K562 (cell line): Measurements from ENCODE around the gene KRTAP5-5. TPM values are rescaled to one million over a fixed set of nuclear protein-coding genes. Genes with fewer than 3 reads are reported as not detected.

Experiments
- ATAC-seq: fragments of 200-7000 bp; cut with Tn5 transposase; 3 replicates; pipeline ENCODE4 v1.9.1; 2020; ENCODE audit warnings: moderate library complexity
- BruUV-seq: library from RNA; stranded (reverse); fragments of 400-500 nt; replicated peaks from 2 replicates; lab custom pipeline; 2021; lab: Mats Ljungman, UMichigan
- CTCF ChIA-PET: fragments of 300-600 bp; formaldehyde crosslinking; extraction: SDS; loops from one replicate; lab custom pipeline; 2021; ENCODE audit warnings: low intra/inter-chr PET ratio; lab: Yijun Ruan, JAX
- POLR2A ChIA-PET: fragments of 300-600, 350-650 bp; sonication (Branson Sonifier 250); formaldehyde crosslinking; extraction: SDS; loops from one replicate; lab custom pipeline; 2021; ENCODE audit warnings: antibody characterized with exemption, inconsistent platforms; lab: Yijun Ruan, JAX
- DNase-seq, 4 experiments: peaks; one replicate each; pipeline versions ENCODE4 v3.0.0 to v3.0.0-alpha.2; 2011 to 2018; ENCODE audit warnings: low spot score in 3 of 4, mixed read lengths in 3 of 4; ENCODE audit errors: extremely low read depth in 1 of 4
- FAIRE-seq: peaks from 2 replicates; lab custom pipeline; 2011; peaks lifted over from hg19 to GRCh38; lab: Jason Lieb, UNC
- H2AFZ ChIP-seq: 2 replicates; pipeline ENCODE4 v1.6.0; 2011; ENCODE audit warnings: low read depth, low read length, control low read depth, inconsistent platforms
- H3K27ac ChIP-seq: fragments of 200-600 bp; 3 replicates; pipeline ENCODE4 v1.8.0; 2011; ENCODE audit warnings: low read depth, mild to moderate bottlenecking, control low read depth, inconsistent platforms, low read length, moderate library complexity, mixed read lengths; ENCODE audit errors: extremely low read depth
- H3K27me3 ChIP-seq, 2 experiments: fragments of 300-600 bp in 1 of 2; 2 replicates in 1 of 2; 3 replicates in 1 of 2; pipeline versions ENCODE4 v1.6.0 to v1.8.0; 2011; ENCODE audit warnings: inconsistent platforms in 2 of 2, low read length in 2 of 2, mild to moderate bottlenecking in 1 of 2, mixed read lengths in 1 of 2, moderate library complexity in 1 of 2; ENCODE audit not compliant: control insufficient read depth in 2 of 2, insufficient read depth in 2 of 2
- H3K36me3 ChIP-seq: fragments of 300-600 bp; 3 replicates; pipeline ENCODE4 v1.8.0; 2011; ENCODE audit warnings: mild to moderate bottlenecking, low read length, inconsistent platforms; ENCODE audit not compliant: control insufficient read depth, insufficient read depth
- H3K4me1 ChIP-seq, 2 experiments: fragments of 200-600 bp in 1 of 2; replicated peaks in 1 of 2; 2 replicates in 1 of 2; 3 replicates in 1 of 2; pipeline versions ENCODE4 v1.5.1 to v1.8.0; 2011; ENCODE audit warnings: inconsistent platforms in 2 of 2, low read length in 2 of 2, mild to moderate bottlenecking in 1 of 2, mixed read lengths in 1 of 2, moderate library complexity in 1 of 2; ENCODE audit not compliant: control insufficient read depth in 2 of 2, insufficient read depth in 2 of 2
- H3K4me2 ChIP-seq: 2 replicates; pipeline ENCODE4 v1.6.1; 2011; ENCODE audit warnings: low read length, control low read depth, inconsistent platforms, mixed read lengths; ENCODE audit not compliant: insufficient read depth
- H3K4me3 ChIP-seq: fragments of 200-600 bp; sonication (generic), shearing (Covaris generic); 2 replicates; pipeline ENCODE4 v1.5.1; 2016; ENCODE audit warnings: control low read depth, inconsistent platforms
- H3K79me2 ChIP-seq: fragments of 200-600 bp; 3 replicates; pipeline ENCODE4 v1.8.0; 2011; ENCODE audit warnings: low read length, inconsistent platforms; ENCODE audit not compliant: control insufficient read depth, insufficient read depth
- H3K9ac ChIP-seq, 2 experiments: 2 replicates each; pipeline versions ENCODE4 v1.6.0 to v1.6.1; 2011; ENCODE audit warnings: low read depth in 2 of 2, low read length in 2 of 2, control low read depth in 1 of 2, inconsistent platforms in 1 of 2, mild to moderate bottlenecking in 1 of 2, mixed read lengths in 1 of 2; ENCODE audit not compliant: insufficient read depth in 1 of 2
- H3K9me1 ChIP-seq: one replicate; pipeline ENCODE4 v1.6.0; 2011; ENCODE audit warnings: inconsistent platforms, mild to moderate bottlenecking, low read length, moderate library complexity; ENCODE audit not compliant: control insufficient read depth, insufficient read depth
- H3K9me3 ChIP-seq: replicated peaks from 2 replicates; pipeline ENCODE4 v1.5.1; 2011; ENCODE audit warnings: low read depth, low read length, inconsistent platforms; ENCODE audit not compliant: control insufficient read depth, insufficient read depth
- H4K20me1 ChIP-seq: replicated peaks from 2 replicates; pipeline ENCODE4 v1.6.1; 2011; ENCODE audit warnings: low read length, inconsistent platforms, mixed read lengths; ENCODE audit not compliant: control insufficient read depth, insufficient read depth
- CBFA2T3 ChIP-seq: fragments of 450-650 bp; IDR thresholded peaks from 2 replicates; pipeline ENCODE4 v1.6.1; 2017
- NFYB ChIP-seq: IDR thresholded peaks from 2 replicates; pipeline ENCODE4 v1.6.1; 2011; ENCODE audit warnings: mild to moderate bottlenecking, moderate library complexity; ENCODE audit not compliant: insufficient read length; ENCODE audit errors: extremely low read depth
- NR2C2 ChIP-seq, 2 experiments: fragments of 200-800 bp in 1 of 2; sonication (Bioruptor generic) in 1 of 2; sonication (generic) in 1 of 2; formaldehyde crosslinking in 1 of 2; IDR thresholded peaks; 2 replicates each; pipeline versions ENCODE4 v1.6.1 to v1.8.0; 2016 to 2022; ENCODE audit warnings: mild to moderate bottlenecking in 1 of 2, missing compliant biosample characterization in 1 of 2, missing genetic modification characterization in 1 of 2, missing genetic modification reagents in 1 of 2
- TCF3 ChIP-seq: sonication (generic); formaldehyde crosslinking; IDR thresholded peaks from 2 replicates; pipeline ENCODE4 v1.4.0; 2020; ENCODE audit warnings: mild to moderate bottlenecking, missing genetic modification reagents
- WGBS: fragments of 100-300 bp; shearing (Covaris generic); methylation state at CpG from one replicate; pipeline ENCODE4 v1.1.6; 2016; ENCODE audit warnings: low coverage, mixed read lengths; ENCODE audit not compliant: insufficient coverage; ENCODE audit errors: missing lambda C conversion rate; 5-methylcytosine and 5-hydroxymethylcytosine counted together
- in situ Hi-C: fragments of 300-500 bp; cut with MboI; formaldehyde crosslinking; loops from 4 replicates; pipeline ENCODE4 v1.15.0; 2018; ENCODE audit warnings: inconsistent platforms, mixed read lengths
- intact Hi-C: fragments of 100-400 bp; cut with micrococcal nuclease; formaldehyde crosslinking; loops from 2 replicates; pipeline ENCODE4 v1.14.2; 2022
- polyA plus RNA-seq, 8 experiments: library from polyadenylated mRNA; depleted of rRNA in 4 of 8; stranded (reverse) in 5 of 8; unstranded in 3 of 8; fragments of >200 nt; fragmentation: Nextera tagmentation in 2 of 8; fragmentation: Illumina TruSeq in 1 of 8; extraction: Ambion mirVana in 2 of 8; extraction: Trizol in 1 of 8; gene quantifications; 2 replicates each; pipeline versions ENCODE4 v1.2.1 to v1.2.3, GENCODE V29; 2011 to 2014; ENCODE audit warnings: inconsistent platforms in 1 of 8, missing spikeins in 1 of 8
- total RNA-seq, 7 experiments: library from RNA; depleted of rRNA in 6 of 7; stranded (reverse); fragments of >200 nt in 6 of 7; fragmentation: Illumina TruSeq in 2 of 7; extraction: Trizol in 2 of 7; gene quantifications; 2 replicates each; pipeline versions ENCODE4 v1.2.1 to v1.2.3, GENCODE V29; 2011 to 2021; ENCODE audit warnings: low replicate concordance in 1 of 7

The KRTAP5-5 gene
- total and polyA plus RNA-seq, 9 of the 15 experiments (the other 6 are each of a cell fraction or from before 2014, with no cell fraction given): not detected

DNA sequence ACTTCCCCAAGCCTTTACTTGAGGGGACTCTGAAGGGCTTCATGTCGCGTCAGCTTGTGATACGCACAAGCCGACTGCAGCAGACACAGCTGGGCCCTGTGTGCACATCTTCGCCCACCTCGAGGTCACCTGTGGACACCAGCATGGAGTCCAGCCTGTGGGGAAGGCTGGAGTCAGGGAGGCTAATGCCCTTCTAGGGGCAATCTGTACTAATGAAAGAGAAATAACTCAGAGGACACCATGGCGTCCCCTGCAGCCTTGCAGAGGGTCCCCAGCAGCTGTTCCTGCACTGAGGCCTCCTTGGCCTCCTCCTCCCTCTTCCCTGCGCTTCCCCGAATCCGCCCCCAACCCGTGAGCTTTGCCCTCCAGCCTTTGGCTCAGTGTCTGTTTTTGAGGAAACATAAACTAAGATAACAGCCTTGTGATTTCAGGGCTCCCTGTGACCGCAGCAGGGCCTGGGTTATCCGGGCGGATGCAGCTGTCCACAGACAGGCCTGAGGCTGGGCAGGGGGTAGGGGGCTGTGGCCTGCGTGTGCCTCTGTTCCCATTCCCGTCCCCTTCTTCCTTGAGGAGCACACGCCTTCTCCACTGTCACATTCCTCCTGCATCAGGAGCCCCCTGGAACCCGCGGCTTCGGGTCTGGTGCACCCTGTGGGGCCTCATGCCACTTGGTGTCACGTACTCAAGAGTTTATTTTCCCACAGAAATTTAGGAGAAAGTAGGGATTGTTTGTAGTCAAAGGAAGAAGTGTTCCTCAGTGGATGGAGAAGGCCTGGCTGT is 25.0 kb downstream of the KRTAP5-5 start:
- no peaks in the 10 kb centered on the region for H3K36me3 ChIP-seq
- no peak overlapping the region for H3K9ac ChIP-seq
- CTCF ChIA-PET: no interaction called here
- DNase-seq (peak in 1 of 4 experiments; percentile 14), ATAC-seq (no peak), FAIRE-seq (no peak)
- TF ChIP-seq NR2C2 (CRISPR knock-in tag; IDR thresholded peaks at IDR 0.05) (no peak), NR2C2 (tag; IDR thresholded peaks at IDR 0.05) (peak; percentile 66; the same call in 1 of the 2 replicates), NFYB (no peak), TCF3 (CRISPR knock-in tag) (peak; percentile 63), CBFA2T3 (peak; percentile 44)
- H3K9me3 ChIP-seq: no peaks in the 10 kb centered on the region
- peaks cover 0 to 10% of the 10 kb centered on the region in 2 experiments; a peak in 2 of 5 replicates for H3K4me1 ChIP-seq
- POLR2A ChIA-PET: interaction anchor here (0.9 kb wide), 1 partner anchor 8 kb away, joined by 4 read pairs; no protein-coding TSS in a partner anchor
- H3K79me2 ChIP-seq: no peaks in the 10 kb centered on the region
- 1% methylated on average over 21 of the region's 21 CpGs for WGBS
- H4K20me1 ChIP-seq: peaks cover 17% of the 10 kb centered on the region
- BruUV-seq: no TSS peak
- H3K4me3 ChIP-seq: no peak overlapping the region
- no peak overlapping the region for H3K27ac ChIP-seq
- no peaks in the 10 kb centered on the region for H3K9me1 ChIP-seq
- intact Hi-C loops (loop anchor here (5.0 kb wide), 1 partner anchor 38 kb away; no protein-coding TSS in a partner anchor), in situ Hi-C loops (loop anchor here (5.0 kb wide), 1 partner anchor 38 kb away; no protein-coding TSS in a partner anchor)
- no peak overlapping the region for H3K4me2 ChIP-seq
- H3K27me3 ChIP-seq: peaks cover 32 to 87% of the 10 kb centered on the region in 2 experiments; a peak in 4 of 5 replicates
- no peak overlapping the region for H2AFZ ChIP-seq
